Psoas muscle (tissue), 8 donors: ENCODE results near the gene TMED10. TPM values are rescaled to one million over a fixed set of nuclear protein-coding genes. Genes with fewer than 3 reads are reported as not detected.

Experiments
- ATAC-seq, 4 donors: fragments of 200-7000 bp; cut with Tn5 transposase; one replicate each; pipeline ENCODE4 v1.9.1; 2020; ENCODE audit warnings: moderate library complexity in 3 of 4, mild to moderate bottlenecking in 2 of 4
- DNase-seq, 2 donors: peaks; one replicate each; pipeline ENCODE4 v3.0.0-alpha.2; 2020
- H3K27ac ChIP-seq: fragments of 200-600 bp; one replicate; pipeline ENCODE4 v1.8.0; 2022
- H3K27me3 ChIP-seq, 3 donors: fragments of 200-600 bp in 1 of 3; one replicate each; pipeline versions ENCODE4 v1.6.1 to v1.8.0; 2013 to 2022; ENCODE audit warnings: low read length in 2 of 3, mild to moderate bottlenecking in 2 of 3, moderate library complexity in 1 of 3; ENCODE audit not compliant: insufficient read depth in 3 of 3
- H3K36me3 ChIP-seq, 2 donors: fragments of 200-600 bp in 1 of 2; one replicate each; pipeline versions ENCODE4 v1.6.1 to v1.8.0; 2013 to 2022; ENCODE audit warnings: low read depth in 1 of 2, mild to moderate bottlenecking in 1 of 2, moderate library complexity in 1 of 2; ENCODE audit not compliant: insufficient read depth in 1 of 2
- H3K4me1 ChIP-seq: fragments of 200-600 bp; one replicate; pipeline ENCODE4 v1.8.0; 2022
- H3K4me3 ChIP-seq: fragments of 200-600 bp; one replicate; pipeline ENCODE4 v1.8.0; 2022; ENCODE audit warnings: mild to moderate bottlenecking
- H3K9me3 ChIP-seq: fragments of 200-600 bp; one replicate; pipeline ENCODE4 v1.8.0; 2022
- WGBS, 3 donors: extraction: QIAGEN DNeasy Blood & Tissue Kit; methylation state at CpG; one replicate each; pipeline versions ENCODE4 v1.1.6 to v1.1.7; 2013; 5-methylcytosine and 5-hydroxymethylcytosine counted together
- intact Hi-C, 2 donors: fragments of 100-400 bp; cut with DNase I; formaldehyde crosslinking; loops; one replicate each; pipeline versions ENCODE4 v1.11.0 to v1.14.2; 2022
- polyA plus RNA-seq, 3 donors: library from polyadenylated mRNA; stranded (reverse); fragments of 200-250 nt; gene quantifications; one replicate each; pipeline ENCODE4 v1.2.3, GENCODE V29; 2013
- total RNA-seq, 4 donors: library from RNA; stranded (reverse); fragmentation: NEBNext Ultra II Directional in 2 of 4; extraction: Animal tissue kit (Norgen Biotek cat#: 25700) in 2 of 4; gene quantifications; one replicate each; pipeline versions ENCODE4 v1.2.1 to v1.2.4, GENCODE V29; 2021 to 2023
- TF ChIP-seq, protein P1 (sequence below): fragments of 200-600 bp; IDR thresholded peaks from one replicate; pipeline ENCODE4 v1.8.0; 2022; ENCODE audit warnings: antibody characterized with exemption
- donor health status: healthy with polysubstance abuse.
- donor health status: DM: no; HTN: no; CAD: no; lungs with moderate emphysema.
- donor health status: Bipolar disorder and iron deficiency.
- donor health status: healthy.
- donor health status: DM: yes; HTN: yes; CAD: no.
- donor health status: DM: no; HTN: no; CAD: no.
- donor health status: DM: no; HTN: no; CAD: no.
- donor health status: DM: yes; HTN: yes; CAD: no.

Gene TMED10
- total and polyA plus RNA-seq, 7 donors, result 88.2 to 255 (median 146) TPM

DNA sequence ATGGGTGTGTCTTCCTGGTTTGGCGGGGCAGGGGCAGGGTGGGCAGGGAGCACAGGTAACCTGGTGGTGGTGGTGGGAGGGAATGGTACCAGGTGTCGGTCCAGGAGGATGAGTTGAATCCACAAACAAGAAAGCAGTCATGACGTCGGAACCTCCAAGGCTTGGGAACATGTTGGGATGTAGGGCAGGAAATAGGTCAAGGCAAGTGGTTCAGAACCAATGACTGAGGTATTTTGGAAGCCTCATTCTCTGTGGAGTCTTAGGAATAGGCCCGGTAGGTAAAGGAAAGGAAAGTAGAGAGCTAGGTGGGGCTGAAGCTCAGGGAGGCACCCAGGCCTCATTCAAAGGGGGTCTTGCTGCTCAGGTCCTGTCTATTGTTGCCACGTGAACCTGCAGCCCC, 39.1 kb upstream of the TMED10 start:
- no peaks in the 10 kb centered on the region for H3K9me3 ChIP-seq
- H3K36me3 ChIP-seq, result no peaks in the 10 kb centered on the region
- TF ChIP-seq, protein P1, sequence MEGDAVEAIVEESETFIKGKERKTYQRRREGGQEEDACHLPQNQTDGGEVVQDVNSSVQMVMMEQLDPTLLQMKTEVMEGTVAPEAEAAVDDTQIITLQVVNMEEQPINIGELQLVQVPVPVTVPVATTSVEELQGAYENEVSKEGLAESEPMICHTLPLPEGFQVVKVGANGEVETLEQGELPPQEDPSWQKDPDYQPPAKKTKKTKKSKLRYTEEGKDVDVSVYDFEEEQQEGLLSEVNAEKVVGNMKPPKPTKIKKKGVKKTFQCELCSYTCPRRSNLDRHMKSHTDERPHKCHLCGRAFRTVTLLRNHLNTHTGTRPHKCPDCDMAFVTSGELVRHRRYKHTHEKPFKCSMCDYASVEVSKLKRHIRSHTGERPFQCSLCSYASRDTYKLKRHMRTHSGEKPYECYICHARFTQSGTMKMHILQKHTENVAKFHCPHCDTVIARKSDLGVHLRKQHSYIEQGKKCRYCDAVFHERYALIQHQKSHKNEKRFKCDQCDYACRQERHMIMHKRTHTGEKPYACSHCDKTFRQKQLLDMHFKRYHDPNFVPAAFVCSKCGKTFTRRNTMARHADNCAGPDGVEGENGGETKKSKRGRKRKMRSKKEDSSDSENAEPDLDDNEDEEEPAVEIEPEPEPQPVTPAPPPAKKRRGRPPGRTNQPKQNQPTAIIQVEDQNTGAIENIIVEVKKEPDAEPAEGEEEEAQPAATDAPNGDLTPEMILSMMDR, result no peak
- WGBS, 3 donors, result 91 to 98% (median 92%) methylated on average over 6 of the region's 6 CpGs
- no peak overlapping the region for H3K27ac ChIP-seq
- no peak overlapping the region for H3K4me3 ChIP-seq
- intact Hi-C loops, result no loop called here
- ATAC-seq (no peak), DNase-seq (no peak)
- H3K27me3 ChIP-seq, result no peaks in the 10 kb centered on the region
- H3K4me1 ChIP-seq, result no peaks in the 10 kb centered on the region

DNA sequence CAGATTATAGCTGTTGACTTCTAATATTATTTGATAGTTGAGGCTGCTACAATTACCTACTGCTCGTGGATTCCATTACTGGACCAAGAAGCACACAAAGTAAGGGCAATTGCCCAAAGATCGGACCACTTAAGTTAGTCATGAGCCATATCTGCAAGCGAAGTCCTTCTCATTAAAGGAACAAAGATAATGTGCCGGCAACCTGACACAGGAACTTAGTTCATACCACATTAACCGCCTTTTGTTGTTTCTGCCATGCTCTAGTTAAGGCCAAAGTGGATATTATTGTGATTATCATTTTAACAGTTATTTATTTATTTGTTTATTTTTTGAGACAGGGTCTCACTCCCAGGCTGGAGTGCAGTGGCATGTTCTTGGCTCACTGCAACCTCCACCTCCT, 38.1 kb upstream of the TMED10 start:
- ATAC-seq (no peak), DNase-seq (no peak)
- Histone ChIP-seq H3K27me3 (no peaks in the 10 kb centered on the region), H3K4me1 (no peaks in the 10 kb centered on the region), H3K4me3 (no peak overlapping the region), H3K27ac (no peak overlapping the region), H3K36me3 (no peaks in the 10 kb centered on the region), H3K9me3 (no peaks in the 10 kb centered on the region)
- intact Hi-C loops, result no loop called here
- TF ChIP-seq, protein P1, result no peak
- WGBS, 3 donors, result 94 to 98% (median 96%) methylated on average over 5 of the region's 5 CpGs

DNA sequence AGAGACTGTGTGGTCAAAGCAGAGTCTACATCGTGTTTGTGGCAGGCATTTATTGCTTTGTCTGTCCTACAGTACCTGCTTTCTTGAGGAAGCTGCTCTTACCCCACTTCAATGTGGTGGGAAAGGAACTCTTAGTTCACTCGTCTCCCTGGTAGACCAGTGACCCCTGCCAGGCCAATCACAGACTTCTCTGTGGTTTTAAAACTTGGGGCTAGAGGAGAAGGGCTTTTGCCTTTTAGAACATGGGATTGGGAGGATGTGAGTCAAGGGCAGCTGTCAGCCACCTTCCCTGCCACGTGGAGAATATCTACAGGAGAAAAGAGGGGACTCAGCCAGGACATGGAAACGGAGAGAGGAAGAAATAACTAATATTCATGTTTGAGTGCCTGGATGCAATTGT, 36.8 kb upstream of the TMED10 start:
- H3K27me3 ChIP-seq, result no peaks in the 10 kb centered on the region
- no peak overlapping the region for H3K4me3 ChIP-seq
- TF ChIP-seq, protein P1, result no peak
- DNase-seq, result no peak
- H3K4me1 ChIP-seq, result no peaks in the 10 kb centered on the region
- intact Hi-C loops, result no loop called here
- ATAC-seq, result no peak
- no peak overlapping the region for H3K27ac ChIP-seq
- H3K9me3 ChIP-seq, result no peaks in the 10 kb centered on the region
- H3K36me3 ChIP-seq, result no peaks in the 10 kb centered on the region
- WGBS, 3 donors, result 65 to 67% (median 66%) methylated on average over 4 of the region's 4 CpGs

DNA sequence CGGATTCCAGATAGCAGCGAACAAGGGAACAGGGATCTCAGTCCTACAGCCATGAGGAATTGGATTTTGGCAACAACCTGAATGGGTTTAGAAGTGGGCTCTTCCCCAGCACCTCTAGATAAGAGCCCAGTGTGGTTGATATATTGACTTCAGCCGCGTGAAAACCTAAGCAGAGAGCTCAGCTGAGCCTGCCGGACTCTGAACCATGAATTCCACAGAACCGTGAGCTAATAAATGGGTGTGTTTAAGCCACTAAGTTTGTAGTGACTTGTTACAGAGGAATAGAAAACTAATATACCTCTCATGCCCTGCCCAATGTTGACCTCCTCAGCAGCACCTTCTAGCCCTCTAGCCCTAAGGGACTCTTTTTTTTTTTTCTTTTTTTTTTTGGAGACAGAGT, 32.4 kb upstream of the TMED10 start:
- Histone ChIP-seq H3K36me3 (no peaks in the 10 kb centered on the region), H3K9me3 (no peaks in the 10 kb centered on the region), H3K27me3 (no peaks in the 10 kb centered on the region), H3K27ac (no peak overlapping the region), H3K4me1 (no peaks in the 10 kb centered on the region), H3K4me3 (no peak overlapping the region)
- WGBS, 3 donors, result 92% methylated on average over 6 of the region's 6 CpGs
- intact Hi-C loops, result no loop called here
- TF ChIP-seq, protein P1, result no peak
- no peak for DNase-seq
- no peak for ATAC-seq

DNA sequence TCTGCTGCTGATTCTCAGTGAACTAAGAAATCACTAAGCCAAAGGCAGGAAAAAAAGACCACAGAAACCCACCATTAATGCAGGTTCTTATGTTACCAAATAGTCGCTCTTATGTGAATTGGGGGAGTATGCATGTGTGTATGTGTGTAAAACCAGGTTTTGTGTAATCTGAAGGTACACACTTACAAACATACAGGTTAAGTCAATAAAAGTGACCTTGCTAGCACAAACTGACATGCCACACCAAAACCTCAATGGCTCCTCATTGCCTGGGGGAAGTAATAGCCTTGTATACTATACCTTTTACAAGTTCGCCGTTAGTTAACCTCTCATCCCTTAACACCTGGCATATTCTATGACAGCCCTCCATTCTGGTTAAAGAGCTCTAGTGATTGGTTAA, 29.8 kb upstream of the TMED10 start:
- WGBS, 3 donors, result 89 to 98% (median 95%) methylated on average over 3 of the region's 3 CpGs
- no peak overlapping the region for H3K27ac ChIP-seq
- ATAC-seq, result no peak
- H3K9me3 ChIP-seq, result no peaks in the 10 kb centered on the region
- H3K36me3 ChIP-seq, result no peaks in the 10 kb centered on the region
- no peak for DNase-seq
- H3K4me1 ChIP-seq, result no peaks in the 10 kb centered on the region
- H3K27me3 ChIP-seq, result no peaks in the 10 kb centered on the region
- TF ChIP-seq, protein P1, result no peak
- H3K4me3 ChIP-seq, result no peak overlapping the region
- intact Hi-C loops, result no loop called here
